Coronary artery (tissue), 2 donors: ENCODE measurements around the gene UGT2B15.

Experiments used
- DNase-seq: peaks from one replicate; pipeline ENCODE4 v3.0.0-alpha.2; 2017; ENCODE audit warnings: low spot score
- H3K27ac ChIP-seq, 2 donors: fragments of 200-600 bp; sonication (generic); one replicate each; pipeline ENCODE4 v1.5.1; 2016 to 2019
- H3K4me3 ChIP-seq: fragments of 200-600 bp; sonication (generic); 2 replicates; pipeline ENCODE4 v1.5.1; 2016; ENCODE audit warnings: mild to moderate bottlenecking, moderate library complexity
- CTCF ChIP-seq: fragments of 200-600 bp; sonication (generic); IDR thresholded peaks from one replicate; pipeline ENCODE4 v1.5.1; 2019; ENCODE audit warnings: antibody characterized with exemption

The UGT2B15 gene

GRCh38 chr4:68617003-68617698 is 53.3 kb downstream of the UGT2B15 start:
- TF ChIP-seq CTCF: no peak
- Histone ChIP-seq H3K27ac (no peak overlapping the region), H3K4me3 (no peak overlapping the region)
- DNase-seq: no peak

GRCh38 chr4:68615699-68616422 is 54.6 kb downstream of the UGT2B15 start:
- no peak for TF ChIP-seq CTCF
- DNase-seq: no peak
- H3K27ac ChIP-seq: no peak overlapping the region
- no peak overlapping the region for H3K4me3 ChIP-seq

- Histone ChIP-seq H3K4me3 (no peak overlapping the region), H3K27ac (no peak overlapping the region)
- TF ChIP-seq CTCF: no peak
- DNase-seq: no peak
Observed at GRCh38 chr4:68613752-68614151, 56.7 kb downstream of the UGT2B15 start.

GRCh38 chr4:68606240-68606639 is 64.2 kb downstream of the UGT2B15 start:
- Histone ChIP-seq H3K27ac (no peak overlapping the region), H3K4me3 (no peak overlapping the region)
- no peak for DNase-seq
- no peak for TF ChIP-seq CTCF

GRCh38 chr4:68599150-68599549 is 71.3 kb downstream of the UGT2B15 start:
- Histone ChIP-seq H3K4me3 (no peak overlapping the region), H3K27ac (no peak overlapping the region)
- no peak for DNase-seq
- TF ChIP-seq CTCF: no peak

- DNase-seq: no peak
- H3K4me3 ChIP-seq: no peak overlapping the region
- TF ChIP-seq CTCF: no peak
- no peak overlapping the region for H3K27ac ChIP-seq
Observed at GRCh38 chr4:68597482-68597881, 73.0 kb downstream of the UGT2B15 start.
